Suprapubic skin (tissue), 4 donors: ENCODE measurements around the gene ACSF2.

ENCODE experiments used
- EP300 ChIP-seq: sonication (generic); formaldehyde crosslinking; IDR thresholded peaks from one replicate; pipeline ENCODE4 v1.6.1; 2017; ENCODE audit warnings: antibody characterized with exemption
- POLR2AphosphoS5 ChIP-seq, 3 donors: sonication (generic); formaldehyde crosslinking; IDR thresholded peaks; one replicate each; pipeline ENCODE4 v1.6.1; 2017; ENCODE audit warnings: antibody characterized with exemption in 3 of 3
- TF ChIP-seq, protein P1 (sequence below), 2 donors: fragments of 200-600 bp in 1 of 2; fragments of 450-650 bp in 1 of 2; sonication (generic) in 1 of 2; IDR thresholded peaks; one replicate each; pipeline ENCODE4 v1.5.1; 2016 to 2019; ENCODE audit warnings: antibody characterized with exemption in 2 of 2, mild to moderate bottlenecking in 1 of 2, moderate library complexity in 1 of 2

DNA sequence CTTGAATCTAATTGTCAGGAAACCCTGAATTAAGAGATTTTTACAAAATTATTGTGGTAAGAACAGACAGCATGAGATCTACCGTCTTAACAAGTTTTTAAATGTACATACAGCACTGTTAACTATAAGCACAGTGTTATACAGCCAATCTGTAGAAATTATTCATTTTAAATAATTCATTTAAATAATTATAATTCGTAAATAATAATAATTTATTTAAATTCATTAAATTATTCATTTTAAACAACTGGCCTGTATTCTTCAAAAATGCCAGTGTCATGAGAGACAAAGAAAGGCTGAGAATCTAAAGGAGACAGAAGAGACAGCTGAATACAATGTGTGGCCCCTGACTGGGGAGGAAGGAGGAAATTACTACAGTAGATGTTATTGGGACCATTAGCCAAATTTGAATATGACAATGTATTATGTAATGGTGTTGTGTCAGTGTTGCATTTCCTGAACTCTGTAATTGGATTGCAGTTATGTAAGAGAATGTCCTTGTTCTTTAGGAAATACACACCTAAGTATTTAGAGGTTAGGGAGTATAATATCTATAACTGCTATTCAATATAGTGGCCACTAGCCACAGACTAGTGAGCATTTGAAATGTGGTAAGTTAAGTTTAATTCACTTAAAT lies 55.0 kb downstream of the ACSF2 start:
- TF ChIP-seq POLR2AphosphoS5 (IDR thresholded peaks at IDR 0.05) (no peak), EP300 (no peak)
- TF ChIP-seq, protein P1, sequence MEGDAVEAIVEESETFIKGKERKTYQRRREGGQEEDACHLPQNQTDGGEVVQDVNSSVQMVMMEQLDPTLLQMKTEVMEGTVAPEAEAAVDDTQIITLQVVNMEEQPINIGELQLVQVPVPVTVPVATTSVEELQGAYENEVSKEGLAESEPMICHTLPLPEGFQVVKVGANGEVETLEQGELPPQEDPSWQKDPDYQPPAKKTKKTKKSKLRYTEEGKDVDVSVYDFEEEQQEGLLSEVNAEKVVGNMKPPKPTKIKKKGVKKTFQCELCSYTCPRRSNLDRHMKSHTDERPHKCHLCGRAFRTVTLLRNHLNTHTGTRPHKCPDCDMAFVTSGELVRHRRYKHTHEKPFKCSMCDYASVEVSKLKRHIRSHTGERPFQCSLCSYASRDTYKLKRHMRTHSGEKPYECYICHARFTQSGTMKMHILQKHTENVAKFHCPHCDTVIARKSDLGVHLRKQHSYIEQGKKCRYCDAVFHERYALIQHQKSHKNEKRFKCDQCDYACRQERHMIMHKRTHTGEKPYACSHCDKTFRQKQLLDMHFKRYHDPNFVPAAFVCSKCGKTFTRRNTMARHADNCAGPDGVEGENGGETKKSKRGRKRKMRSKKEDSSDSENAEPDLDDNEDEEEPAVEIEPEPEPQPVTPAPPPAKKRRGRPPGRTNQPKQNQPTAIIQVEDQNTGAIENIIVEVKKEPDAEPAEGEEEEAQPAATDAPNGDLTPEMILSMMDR (IDR thresholded peaks at IDR 0.05): no peak
